GM18861 (cell line): ENCODE data around the gene NDUFS7.

Experiments used
- ATAC-seq: cut with Tn5 transposase; IDR thresholded peaks from one replicate; pipeline ENCODE4 v1.9.1; 2021; ENCODE audit not compliant: unreplicated experiment

Gene NDUFS7

DNA sequence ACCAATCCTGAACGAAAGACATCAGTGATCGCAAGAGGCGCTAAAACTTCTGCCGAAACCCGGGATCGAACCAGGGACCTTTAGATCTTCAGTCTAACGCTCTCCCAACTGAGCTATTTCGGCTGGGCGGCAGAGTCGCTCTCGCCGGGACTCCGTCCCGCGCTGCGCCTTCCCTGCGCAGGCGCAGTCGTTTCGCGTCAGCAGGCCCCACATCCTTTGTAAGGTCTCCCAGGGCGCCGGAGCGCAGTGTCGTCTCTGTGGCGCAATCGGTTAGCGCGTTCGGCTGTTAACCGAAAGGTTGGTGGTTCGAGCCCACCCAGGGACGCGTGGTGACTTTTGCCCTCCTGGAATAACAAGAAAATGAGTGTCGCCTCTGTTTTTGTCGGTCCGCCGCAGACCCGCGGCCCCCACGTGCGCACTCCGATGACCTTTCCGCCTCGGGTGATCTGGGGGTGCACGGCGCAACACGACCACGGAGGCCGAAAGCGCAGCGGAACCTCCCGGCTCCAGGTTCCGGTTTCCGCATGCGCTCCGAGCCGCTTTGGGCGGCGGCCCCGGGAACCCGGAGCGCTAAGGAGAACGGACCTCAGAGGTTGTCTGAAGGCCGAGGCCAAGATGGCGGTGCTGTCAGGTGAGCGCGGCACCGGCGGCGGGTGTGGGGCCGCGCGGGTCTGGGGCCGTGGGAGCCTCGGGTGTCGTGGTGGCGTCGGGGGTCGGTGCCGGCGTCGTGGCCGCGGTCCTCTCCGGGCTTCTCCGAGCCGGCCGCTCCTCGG is at the start of gene NDUFS7:
TSS of gene NDUFS7 (plus strand) at position 596 of the 773 bp plus-strand sequence. CDS start at position 616, 20 bp downstream.
- peak; percentile 76 for ATAC-seq

DNA sequence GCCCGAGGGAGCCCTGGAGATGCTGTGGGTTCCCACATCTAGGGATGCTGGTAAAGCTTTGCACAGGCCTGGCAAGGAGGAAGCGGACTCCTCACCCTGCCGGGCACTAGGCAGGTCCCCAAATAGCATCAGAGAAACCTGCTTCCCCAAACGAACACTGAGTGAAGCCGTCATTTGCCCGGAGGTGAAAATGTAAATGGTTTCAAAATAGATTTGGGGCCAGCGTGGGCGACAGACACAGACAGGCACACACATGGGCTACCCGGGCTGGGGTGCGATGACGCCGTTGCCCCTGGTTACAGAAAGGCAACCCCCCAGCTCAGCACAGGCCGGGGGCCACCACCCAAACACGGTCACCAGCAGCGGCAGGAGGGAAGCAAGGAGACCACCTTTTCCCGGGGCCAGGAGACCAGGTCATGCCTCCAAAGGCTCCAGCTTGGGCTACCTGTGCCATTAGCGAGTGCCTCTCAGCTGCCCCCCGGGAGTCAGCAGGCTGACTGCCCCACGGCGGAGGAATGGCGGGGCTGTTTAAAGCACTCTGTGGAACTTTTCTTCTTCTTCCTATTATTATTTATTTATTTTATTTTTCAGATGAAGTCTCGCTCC is 47.5 kb upstream of the NDUFS7 start:
- ATAC-seq = no peak

DNA sequence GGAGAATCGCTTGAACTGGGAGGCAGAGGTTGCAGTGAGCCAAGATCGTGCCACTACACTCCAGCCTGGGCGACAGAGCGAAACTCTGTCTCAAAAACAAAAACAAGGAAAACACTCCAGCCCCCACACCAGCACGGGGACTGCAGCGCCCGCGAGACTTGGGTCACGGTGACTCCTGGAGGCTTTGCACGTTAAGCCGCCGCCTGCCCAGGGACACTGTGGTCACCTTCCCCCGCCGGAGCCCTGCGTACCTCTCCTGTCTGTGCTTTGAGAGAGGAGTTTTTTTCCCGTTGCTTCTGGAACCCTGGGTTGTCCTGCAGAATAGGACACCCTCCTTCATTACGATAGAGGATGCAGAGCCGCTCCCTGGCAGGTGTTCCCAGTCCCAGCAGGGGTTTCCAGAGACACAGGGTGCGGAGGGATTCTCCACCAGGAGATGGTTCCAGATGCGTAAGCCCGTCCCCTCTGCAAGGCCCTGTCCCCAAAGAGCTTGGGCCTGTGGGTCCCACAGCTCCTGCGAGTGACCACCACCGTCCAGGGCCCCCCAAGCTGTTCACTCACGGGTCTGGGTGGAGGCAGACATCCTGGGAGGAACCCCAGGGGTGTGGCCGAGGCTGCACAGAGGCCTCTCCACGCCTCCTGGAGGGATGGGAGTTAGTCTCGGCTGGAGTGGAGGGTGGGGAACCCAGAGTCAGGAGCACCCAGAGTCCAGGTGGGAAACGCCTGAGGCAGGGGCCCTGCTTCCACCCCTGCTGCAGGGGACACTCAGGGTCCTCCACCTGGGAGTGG is 42.8 kb upstream of the NDUFS7 start:
- ATAC-seq = no peak

DNA sequence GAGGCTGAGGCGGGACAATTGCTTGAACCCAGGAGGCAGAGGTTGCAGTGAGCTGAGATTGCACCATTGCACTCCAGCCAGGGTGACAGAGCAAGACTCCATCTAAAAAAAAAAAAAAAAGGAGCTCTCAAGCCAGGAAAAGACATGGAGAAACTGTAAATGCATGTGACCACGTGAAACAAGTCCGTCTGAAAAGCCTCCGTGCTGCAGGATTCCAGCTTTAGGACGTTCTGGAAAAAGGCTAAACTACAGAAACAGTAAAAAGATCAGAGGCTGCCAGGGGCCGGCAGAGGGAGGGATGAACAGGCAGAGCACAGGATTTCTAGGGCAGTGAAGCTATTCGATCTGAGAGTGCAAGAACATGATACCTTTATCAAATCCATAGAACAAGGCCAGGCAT is 40.7 kb upstream of the NDUFS7 start:
- ATAC-seq = no peak

DNA sequence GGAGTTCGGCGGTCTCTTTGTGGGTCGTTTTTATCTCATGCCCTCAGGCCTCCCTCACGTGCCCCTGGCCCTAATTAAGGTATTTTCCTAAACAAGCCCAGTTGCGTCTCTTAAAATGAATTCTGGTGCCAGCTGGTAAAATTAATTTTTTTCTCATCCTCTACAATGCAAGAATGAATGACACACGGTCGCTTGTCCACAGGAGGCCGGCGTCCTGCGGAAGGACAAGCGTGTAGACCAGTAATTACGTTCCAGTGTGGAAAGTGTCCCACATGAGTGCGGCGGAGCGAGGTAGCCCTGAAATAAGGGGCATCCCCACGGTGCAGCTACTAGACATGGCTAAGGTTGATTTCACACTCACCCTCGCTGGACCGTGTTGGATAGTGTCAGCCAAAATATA is 34.5 kb upstream of the NDUFS7 start:
- no peak for ATAC-seq

DNA sequence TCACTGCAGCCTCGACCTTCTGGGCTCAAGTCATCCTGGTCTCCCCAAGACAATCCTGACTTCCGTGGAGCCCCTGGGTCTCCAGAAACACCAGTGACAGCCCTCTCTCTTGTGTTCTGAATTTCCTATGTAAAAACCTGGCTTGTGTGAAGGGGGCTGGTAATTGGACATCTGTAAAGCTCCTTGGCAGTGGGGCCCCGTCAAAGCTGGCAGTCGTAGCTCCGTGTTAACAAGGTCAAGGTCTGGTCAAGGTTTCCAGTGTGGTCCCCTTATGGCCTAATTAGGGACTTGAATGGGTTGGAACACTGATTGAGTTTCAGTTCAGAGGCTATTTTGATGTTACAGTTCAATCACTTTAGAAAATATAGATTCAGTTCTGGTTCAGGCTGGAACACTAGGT is 32.8 kb upstream of the NDUFS7 start:
- no peak for ATAC-seq

- no peak for ATAC-seq
Measured at GRCh38 chr19:1351381-1351851, 32.3 kb upstream of the NDUFS7 start.

DNA sequence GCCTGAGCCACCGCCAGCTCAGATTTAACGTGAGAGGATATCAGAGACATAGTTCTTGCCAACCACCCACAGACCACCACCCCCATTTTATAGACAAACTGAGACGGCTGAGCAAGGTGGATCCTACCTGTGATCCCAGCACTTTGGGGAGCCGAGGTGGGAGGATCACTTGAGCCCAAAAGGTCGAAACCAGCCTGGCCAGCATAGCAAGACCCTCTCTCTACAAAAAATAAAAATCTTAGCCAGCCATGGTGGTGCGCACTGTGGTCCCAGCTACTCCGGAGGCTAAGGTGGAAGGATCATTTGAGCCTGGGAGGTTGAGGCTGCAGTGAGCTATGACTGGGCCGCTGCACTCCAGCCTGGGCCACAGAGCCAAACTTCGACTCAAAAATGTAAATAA is 30.6 kb upstream of the NDUFS7 start:
- ATAC-seq = no peak

DNA sequence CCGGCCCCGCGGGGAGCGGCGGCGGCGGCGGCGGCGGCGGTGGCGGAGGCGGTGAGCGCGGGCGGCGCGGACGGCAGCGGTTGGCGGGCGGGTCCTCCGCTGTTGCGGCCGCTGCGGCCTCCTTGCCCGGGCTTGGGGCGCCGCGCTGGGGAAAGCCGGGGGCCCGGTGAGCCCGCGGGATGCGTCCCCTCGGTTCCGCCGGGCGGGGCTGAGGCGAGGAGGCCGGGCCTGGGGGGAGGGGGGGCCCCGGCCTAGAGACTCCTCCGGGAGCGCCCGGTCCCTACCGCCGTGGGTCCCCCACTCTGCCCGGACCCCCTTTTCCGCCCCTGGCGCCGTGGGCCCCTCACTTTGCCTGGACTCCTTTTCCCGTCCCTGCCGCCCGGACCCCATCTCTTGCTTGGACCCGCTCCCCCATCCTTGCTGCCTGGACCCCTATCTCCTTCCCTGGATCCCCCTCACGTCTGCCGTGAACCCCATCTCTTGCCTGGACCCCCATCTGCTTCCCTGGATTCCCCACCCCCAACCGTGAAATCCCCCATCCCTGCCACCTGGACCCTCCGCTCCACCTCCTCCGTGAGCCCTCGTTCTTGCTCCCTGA is 28.6 kb upstream of the NDUFS7 start:
- peak; percentile 33 for ATAC-seq

DNA sequence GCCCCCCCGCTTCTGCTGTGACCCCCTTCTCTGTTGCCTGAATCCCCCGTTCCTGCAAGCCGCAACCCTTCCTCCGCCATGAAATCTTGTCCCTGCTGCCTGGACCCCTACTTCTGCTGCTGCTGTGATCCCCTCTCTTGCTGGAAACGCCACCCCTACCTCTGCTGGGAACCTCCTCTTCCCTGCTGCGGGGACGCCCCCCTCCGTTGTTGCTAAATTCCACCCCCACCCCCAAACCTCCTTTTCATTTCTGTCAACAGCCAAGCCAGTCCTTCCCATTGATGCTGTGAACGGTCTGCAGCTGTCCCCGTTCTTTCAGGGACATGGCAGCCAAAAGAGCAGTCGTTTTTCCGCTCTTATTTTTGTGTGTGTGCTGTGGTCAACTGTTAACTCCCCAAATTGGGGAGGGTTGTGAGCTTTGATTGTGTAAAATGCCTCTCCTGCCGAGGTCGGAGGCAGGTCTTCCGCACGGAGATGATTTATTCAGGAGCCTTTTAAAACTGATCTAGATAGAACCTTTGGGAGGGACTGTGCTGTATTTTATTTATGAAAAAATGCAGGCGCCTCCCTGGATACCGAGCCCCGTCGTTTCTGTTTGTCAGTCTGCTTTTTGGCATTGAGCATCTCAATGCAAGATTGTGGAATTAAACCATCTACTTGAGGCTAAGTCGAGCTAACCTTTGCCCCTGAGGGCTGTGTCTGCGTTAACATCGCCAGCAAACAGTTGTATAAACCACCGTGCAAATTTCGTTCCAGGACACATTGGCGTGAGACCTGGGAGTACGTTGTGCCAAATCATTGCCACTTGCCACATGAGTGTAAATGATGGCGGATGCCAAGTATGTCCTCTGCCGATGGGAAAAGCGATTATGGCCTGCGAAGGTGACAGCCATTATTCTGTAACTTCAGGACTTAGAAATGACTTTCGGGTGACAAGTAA is 27.9 kb upstream of the NDUFS7 start:
- no peak for ATAC-seq

- ATAC-seq = no peak
Measured at GRCh38 chr19:1356508-1356865, 27.2 kb upstream of the NDUFS7 start.

GRCh38 chr19:1357531-1358109 is 26.1 kb upstream of the NDUFS7 start:
- ATAC-seq = no peak

DNA sequence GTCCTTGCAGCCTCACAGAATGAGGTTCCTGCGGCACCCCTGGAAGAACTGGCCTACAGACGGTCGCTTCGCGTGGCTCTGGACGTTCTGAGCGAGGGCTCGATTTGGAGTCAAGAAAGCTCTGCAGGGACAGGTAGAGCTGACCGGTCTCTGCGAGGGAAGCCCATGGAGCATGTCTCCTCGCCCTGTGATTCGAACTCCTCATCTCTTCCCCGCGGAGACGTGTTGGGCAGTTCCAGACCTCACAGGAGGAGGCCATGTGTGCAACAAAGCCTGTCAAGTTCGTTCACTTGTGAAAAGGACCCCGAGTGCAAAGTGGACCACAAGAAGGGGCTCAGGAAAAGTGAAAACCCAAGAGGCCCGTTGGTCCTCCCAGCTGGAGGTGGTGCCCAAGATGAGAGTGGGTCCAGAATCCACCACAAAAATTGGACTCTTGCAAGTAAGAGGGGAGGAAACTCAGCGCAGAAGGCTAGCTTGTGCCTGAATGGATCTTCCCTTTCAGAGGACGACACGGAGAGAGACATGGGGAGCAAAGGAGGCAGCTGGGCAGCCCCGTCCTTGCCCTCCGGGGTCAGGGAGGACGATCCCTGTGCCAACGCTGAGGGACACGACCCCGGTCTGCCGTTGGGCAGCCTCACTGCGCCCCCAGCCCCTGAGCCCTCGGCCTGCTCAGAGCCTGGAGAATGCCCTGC is 23.4 kb upstream of the NDUFS7 start:
- ATAC-seq = no peak

DNA sequence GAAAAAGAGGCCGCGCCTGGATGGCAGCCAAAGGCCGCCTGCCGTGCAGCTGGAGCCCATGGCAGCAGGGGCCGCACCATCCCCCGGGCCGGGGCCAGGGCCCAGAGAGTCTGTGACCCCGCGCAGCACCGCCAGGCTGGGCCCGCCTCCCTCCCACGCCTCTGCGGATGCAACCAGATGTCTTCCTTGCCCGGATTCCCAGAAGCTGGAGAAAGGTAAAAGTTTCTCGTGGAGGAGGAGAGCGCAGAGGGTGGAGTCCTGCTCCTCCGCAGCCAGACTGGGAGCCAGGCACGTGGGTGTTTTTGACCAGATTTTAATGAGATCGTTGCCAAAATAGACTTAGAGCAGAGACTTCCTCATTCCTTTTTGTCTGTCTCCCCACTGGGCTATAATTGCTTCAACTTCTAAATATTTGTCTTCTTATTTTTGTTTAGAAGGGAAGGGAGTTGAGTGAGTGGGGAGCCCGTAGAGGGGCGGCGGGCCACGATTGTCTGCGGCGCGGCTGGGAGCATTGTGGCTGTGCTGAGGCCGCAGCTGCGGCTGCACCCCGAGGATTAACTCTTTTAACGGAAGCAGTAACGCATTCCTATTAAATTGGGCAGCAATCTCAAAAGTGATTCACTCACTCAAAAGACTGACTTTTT is 22.8 kb upstream of the NDUFS7 start:
- ATAC-seq = no peak

DNA sequence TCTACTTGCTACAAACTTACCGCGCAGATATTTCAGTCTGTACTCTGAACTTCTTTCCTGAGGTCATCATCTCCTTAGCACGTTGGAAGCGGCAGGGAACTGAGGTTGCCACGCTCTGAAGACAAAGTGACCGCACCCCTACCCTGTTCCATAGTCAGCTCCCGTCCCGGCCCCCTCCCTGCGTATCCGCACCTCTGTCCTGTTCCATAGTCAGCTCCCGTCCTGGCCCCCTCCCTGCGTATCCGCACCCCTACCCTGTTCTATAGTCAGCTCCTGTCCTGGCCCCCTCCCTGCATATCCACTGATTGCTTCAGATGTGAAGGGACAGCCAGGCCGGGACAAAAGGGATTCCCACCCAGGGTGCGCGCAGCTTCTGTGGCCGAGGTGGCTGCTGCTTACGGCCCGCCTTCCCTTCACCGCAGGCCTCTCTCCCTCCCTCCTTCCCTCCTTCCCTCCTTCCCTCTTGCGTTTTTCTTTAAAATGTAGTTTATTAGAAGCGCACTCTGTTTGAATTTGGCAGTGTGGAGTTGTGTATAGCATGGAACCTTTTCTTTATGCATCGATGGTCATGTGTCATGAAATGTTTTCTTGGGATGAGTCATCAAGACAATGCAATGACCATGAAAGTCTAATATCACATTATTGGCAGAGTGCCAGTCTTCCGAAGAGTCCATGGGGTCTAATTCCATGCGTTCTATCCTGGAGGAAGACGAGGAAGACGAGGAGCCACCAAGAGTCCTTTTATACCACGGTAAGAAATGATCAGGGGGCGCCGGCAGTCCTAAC is 21.9 kb upstream of the NDUFS7 start:
- ATAC-seq = no peak

GRCh38 chr19:1362387-1363257 is 21.1 kb upstream of the NDUFS7 start:
- ATAC-seq = no peak

GRCh38 chr19:1363599-1363998 is 20.1 kb upstream of the NDUFS7 start:
- no peak for ATAC-seq
